GM18907 (cell line): Measurements from ENCODE around the gene CCDC27.
"Not testable (repeated sequence)": the region's sequence is repeated elsewhere in the genome, so short reads cannot be mapped to it uniquely, and the experiment has no call there.

Source experiments
- ATAC-seq: cut with Tn5 transposase; IDR thresholded peaks from one replicate; pipeline ENCODE4 v1.9.1; 2021; ENCODE audit warnings: mild to moderate bottlenecking, moderate library complexity; ENCODE audit not compliant: unreplicated experiment

Gene CCDC27

GRCh38 chr1:3717715-3718601 lies 34.3 kb upstream of the CCDC27 start:
- ATAC-seq, result no peak

- ATAC-seq, result no peak
Measured at GRCh38 chr1:3718764-3719163, 33.5 kb upstream of the CCDC27 start.

- no peak for ATAC-seq
Measured at GRCh38 chr1:3721955-3722465, 30.2 kb upstream of the CCDC27 start.

- no peak for ATAC-seq
Measured at GRCh38 chr1:3722846-3723245, 29.4 kb upstream of the CCDC27 start.

- ATAC-seq, result not testable (repeated sequence)
Measured at GRCh38 chr1:3724416-3725030, 27.7 kb upstream of the CCDC27 start.

- ATAC-seq, result no peak
Measured at GRCh38 chr1:3725366-3725765, 26.9 kb upstream of the CCDC27 start.

- ATAC-seq, result no peak
Measured at GRCh38 chr1:3727042-3727824, 25.0 kb upstream of the CCDC27 start.

GRCh38 chr1:3727825-3728776 lies 24.1 kb upstream of the CCDC27 start:
- ATAC-seq, result no peak

- no peak for ATAC-seq
Measured at GRCh38 chr1:3729594-3730542, 22.4 kb upstream of the CCDC27 start.

- no peak for ATAC-seq
Measured at GRCh38 chr1:3730543-3731247, 21.6 kb upstream of the CCDC27 start.

GRCh38 chr1:3731583-3732433 lies 20.4 kb upstream of the CCDC27 start:
- no peak for ATAC-seq

GRCh38 chr1:3732434-3733093 lies 19.7 kb upstream of the CCDC27 start:
- ATAC-seq, result no peak

GRCh38 chr1:3733094-3733882 lies 19.0 kb upstream of the CCDC27 start:
- ATAC-seq, result no peak

GRCh38 chr1:3733883-3734589 lies 18.2 kb upstream of the CCDC27 start:
- ATAC-seq, result no peak

GRCh38 chr1:3734602-3735001 lies 17.6 kb upstream of the CCDC27 start:
- no peak for ATAC-seq
